ENCODE results near the gene TPRG1L.

TPRG1L gene

DNA sequence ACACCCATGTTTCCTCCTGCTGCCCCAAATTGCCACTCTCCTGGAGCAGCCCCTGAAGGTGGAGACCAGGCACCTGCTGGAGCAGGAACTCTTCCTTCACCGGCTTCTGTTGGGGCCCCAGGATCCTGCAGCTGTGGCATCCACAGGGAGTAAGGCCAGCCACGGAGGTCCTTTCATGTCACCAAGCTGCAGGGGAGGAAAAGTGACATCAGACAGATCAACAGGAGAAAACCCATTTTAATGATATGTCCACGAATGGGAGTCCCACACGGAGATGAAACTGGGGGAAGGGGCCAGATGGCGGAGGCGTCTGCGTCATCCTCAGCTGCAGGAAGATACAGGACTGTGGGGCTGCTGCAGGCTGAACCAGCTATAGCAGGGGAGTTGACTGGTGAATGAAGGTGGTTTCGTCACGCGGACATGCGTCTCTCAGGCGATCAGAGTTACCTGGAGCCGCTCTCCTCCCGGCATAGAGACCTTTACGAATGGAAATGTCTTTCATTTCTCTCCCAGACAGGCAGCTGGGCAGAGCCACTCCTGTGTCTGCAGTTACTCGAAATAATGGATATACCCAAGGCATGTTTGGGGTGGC lies 37.4 kb downstream of the TPRG1L start:
- no peak for DNase-seq (ENCODE audit: low read depth in 3 of 3, low spot score in 1 of 3)

DNA sequence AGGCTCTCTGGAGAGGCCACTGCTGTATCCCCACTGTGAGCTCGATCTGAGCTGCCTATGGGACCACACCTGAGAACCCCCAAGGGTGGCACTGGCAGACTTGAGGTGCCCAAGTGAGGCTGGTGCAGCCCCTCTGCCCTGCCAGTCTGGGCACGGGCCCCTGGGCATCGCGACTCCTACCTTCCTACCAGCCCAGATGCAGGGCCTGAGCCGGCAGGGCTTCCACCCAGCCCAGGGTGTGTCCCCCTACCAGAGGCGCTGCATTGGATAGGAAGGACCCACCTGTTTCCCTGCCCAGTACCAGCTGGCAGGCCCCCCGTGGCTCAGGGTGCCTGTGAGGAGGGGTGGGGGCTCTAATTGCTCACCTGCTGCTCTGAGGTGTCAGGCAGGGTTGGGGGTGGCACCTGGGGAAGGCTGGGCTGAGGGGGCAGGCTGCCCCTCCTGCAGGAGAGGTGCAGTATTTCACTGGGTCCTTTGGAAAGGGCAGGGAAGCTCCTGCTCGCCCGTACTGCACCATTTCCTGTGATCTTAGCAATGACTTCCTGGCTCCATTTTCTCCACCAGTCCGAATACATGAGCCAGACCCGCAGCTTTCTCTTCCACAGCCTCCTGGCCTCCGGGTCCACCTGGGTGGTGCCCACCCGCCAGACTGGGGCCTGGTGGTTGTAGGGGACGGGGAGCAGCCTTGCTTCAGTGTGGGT lies 39.3 kb downstream of the TPRG1L start:
- no peak for DNase-seq (ENCODE audit: low read depth in 3 of 3, low spot score in 1 of 3)

DNA sequence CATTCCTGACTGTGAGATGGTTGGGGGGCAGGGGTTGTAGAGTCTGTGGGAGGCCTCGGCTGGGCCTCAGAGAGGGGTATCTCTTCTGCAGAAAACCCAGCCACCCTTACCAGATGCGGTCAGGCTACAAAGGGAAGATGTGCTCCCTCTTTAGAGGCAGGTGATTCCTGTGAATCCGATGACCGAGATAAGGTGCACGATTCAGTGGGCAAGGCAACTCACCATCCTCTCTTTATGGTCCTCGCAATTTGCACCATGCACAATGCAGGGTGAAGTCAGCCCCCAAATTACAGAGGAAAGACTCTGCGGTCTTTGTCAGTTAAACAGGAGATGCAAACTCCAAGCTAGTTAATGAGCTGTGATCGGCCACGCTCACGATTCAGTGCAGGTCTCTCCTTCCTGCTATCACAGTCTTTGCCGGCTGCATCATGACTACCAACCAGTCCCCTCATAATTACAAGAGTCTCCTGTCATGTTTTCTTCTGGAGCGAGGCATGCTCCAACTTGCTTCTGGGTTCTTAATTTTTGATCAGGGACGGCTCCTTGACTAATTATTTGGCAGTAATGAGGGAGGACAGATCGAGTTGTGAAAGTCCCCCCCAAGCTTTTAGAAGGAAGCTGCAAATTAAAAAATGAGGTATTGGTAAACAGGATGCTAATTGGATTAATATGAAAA lies 40.0 kb downstream of the TPRG1L start:
- DNase-seq (ENCODE audit: low read depth in 3 of 3, low spot score in 1 of 3), result no peak

DNA sequence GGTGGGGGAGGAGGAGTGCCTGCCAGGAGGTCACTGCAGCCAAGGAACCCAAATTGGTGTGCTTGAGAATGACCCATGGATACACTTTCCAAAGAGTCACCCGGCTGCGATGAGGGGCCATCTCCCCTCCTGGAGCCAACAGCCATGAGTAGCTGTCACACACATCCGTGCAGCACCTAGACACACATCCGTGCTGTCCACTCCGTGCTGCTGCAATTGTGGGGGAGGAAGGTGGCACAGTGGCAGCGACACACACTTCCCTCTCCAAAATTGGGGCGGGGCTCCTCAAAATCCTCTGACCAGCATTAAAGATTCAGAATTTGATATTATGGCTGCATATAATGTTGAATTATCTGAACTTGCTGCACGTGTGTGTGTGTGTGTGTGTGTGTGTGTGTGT lies 43.3 kb downstream of the TPRG1L start:
- DNase-seq (ENCODE audit: low read depth in 3 of 3, low spot score in 1 of 3), result no peak

DNA sequence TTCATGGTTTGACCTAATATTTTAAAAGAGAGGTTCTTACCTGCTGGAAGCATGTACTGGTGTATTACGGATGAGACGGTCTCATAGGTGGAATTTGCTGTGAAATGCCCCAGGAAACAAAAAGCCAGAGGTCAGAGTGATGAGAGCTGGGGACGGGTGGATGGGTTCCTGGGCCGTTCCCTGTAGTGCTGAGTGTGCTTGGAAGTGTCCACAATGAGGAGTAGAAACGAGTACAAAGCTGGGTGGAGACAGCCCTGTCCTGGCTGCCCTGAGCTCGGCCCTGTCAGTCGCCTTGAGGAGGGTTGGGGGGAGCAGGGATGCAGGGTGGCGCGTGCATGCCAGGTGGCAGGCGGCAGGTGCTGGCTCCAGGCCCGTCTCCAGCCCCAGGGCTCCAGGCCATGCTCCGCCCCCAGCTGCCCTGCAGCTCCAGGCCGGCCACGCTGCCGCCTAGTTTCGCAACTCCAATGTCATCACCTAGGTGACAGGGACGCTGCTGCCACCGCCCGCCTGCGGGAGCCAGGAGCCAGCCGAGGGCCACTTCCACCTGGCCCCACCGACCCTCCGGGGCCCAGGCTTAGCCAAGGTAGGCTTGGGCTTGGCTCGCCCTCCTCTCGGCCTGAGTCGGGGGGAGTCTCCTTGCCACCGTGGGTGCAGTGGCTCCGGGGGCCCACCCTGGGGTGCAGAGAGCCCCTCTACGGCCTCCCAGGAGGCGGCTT lies 43.9 kb downstream of the TPRG1L start:
- DNase-seq (ENCODE audit: low read depth in 3 of 3, low spot score in 1 of 3), result no peak

DNA sequence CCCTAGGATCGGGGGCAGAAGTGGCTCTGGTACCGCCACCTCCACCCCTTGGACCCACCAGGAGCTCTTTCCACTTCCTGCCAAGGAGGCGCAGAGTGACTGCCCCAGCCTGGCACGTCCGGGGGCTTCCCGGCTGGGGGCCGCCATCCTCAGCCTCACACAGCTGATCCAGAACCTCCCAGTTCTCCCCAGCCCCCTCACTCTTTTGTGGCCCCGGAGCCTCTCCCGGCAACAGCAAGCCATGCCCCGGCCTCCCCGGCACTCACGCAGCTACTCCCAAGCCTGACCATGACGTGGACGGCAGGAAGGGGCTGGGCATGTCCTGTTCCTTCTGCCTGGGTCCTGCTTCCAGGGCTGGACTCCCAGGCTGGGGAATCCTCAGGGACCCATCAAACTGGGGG lies 44.6 kb downstream of the TPRG1L start:
- DNase-seq (ENCODE audit: low read depth in 3 of 3, low spot score in 1 of 3), result no peak

DNA sequence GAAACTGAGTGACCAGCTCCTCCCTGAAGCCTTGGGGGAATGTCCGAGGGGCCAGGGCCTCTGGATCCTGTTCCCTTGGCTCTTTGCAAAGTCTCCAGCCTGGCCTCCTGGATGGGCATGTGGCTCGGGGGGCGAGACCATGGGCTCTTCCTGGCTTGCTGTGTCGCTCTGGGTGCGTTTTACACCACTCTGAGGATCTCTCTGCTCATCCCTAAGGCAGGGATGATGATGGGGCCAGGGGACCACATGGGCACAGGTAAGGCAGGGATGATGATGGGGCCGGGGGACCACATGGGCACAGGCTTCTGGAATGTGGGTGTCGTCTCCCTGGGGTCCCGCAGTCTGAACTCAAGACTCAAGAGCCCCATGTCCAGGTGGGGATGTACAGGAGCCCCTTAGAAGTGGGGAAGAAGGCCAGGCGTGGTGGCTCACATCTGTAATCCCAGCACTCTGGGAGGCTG lies 45.2 kb downstream of the TPRG1L start:
- DNase-seq (ENCODE audit: low read depth in 3 of 3, low spot score in 1 of 3), result no peak

DNA sequence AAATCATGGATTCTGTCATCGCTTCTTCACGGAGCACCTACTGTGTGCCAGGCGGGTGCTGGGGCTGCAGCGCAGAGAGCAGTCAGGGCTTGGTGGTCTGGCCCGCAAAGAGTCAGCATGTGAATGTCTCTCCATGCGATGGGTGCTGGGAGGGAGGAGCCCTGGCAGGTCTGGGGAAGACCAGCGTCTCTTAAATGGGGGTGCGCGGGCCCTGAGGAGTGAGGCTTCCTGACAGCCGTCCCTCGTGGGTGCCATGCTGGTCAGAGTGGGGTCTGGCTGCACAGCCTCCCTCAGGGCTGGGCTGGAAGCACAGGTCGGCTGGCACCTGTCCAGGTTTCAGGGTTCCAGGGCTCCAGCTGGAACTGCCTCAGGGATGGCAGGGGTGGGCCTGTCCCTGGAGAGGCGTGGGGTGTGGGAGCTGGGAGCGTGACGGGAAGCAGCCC lies 46.0 kb downstream of the TPRG1L start:
- DNase-seq (ENCODE audit: low read depth in 3 of 3, low spot score in 1 of 3), result no peak

DNA sequence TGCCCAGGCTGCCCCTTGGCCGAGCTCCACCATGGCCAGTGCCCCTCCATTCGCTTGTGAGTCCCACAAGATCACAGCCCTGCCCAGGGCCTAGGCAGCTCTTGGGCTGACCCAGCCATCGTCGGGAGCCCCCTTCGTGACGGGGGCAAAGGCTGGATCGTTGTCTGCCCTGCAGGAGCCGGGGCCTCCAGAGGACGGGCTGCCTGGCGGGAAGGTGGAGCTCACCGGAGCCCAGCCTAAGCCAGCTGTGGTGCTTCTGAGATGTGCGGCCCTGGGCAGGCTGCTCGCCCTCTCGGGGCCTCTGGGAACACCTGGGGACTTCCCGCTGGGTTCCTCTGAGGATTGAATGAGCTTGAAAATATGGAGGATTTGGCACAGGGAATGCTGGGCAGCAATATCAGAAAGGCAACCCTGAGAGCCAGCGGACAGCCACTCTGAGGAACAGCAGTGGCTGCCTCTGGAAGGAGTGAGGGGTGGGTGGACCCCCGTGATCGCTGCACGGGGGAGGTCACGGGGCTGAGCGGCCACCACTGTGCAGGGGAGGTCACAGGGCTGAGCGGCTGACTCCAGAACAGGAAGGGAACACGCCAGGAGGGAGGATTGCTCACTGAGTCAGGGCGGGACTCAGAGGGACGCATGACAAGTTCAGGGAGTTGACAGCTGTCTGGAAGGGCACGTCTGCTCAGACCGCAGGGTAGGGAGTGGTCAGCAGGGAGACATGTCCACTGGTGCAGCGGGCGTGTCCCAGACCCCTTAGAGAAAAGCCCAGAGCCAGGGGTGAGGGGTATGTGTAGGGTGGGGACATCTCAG lies 46.8 kb downstream of the TPRG1L start:
- DNase-seq (ENCODE audit: low read depth in 3 of 3, low spot score in 1 of 3), result no peak

DNA sequence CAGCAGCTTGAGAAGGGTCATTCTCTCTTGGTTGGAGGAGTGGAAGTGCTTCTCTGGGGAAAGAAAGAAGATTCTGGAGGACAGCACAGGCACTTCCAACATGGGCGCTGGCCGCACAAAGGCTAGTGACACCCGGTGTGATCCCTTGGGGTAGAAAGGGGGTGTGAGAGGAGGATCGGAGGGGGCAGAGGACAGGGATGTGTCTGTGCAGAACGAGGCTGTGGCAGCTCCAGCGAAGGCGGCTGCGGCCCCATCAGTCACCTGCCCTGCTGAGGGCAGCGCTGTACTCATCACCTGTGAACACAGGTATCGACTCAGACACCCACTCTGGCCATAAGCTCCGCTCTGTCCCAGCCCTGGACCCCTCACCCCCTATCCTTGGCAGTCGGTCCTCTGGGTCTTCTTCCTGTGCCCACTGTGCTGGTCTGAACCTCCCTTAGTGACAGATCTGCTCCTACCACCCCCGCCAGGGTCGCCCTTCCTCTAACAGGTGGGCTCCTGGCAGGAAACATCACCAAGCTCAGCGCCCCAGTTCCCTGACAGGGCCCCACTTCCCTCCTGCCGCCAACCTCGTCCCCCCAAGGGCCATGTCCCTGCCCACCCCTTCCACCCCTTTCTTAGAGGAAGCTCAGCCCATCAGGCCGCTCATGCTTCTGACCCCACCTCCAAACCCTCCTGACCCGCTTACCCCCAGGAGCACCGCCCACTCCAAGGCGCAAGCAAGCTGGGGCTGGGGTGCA lies 47.6 kb downstream of the TPRG1L start:
- DNase-seq (ENCODE audit: low read depth in 3 of 3, low spot score in 1 of 3), result no peak

DNA sequence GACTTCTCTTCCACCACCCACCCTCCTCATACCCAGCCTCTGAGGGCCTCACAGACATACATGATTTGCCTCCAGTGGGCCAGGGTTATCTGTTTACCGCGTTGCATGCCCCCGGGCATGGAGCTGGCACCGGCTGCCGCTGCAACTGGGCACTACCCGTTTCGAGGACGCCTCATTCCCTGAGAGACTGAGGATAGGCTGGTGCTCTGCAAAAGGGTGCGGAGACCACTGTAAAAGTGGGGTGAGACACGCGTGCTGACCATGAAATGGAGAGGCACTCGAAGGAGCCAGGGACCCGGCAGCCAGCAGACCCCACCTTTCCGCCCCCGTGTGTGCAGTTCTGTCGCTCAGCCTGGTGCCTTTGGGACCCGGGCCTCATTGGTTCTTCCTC lies 48.2 kb downstream of the TPRG1L start:
- DNase-seq (ENCODE audit: low read depth in 3 of 3, low spot score in 1 of 3), result no peak

DNA sequence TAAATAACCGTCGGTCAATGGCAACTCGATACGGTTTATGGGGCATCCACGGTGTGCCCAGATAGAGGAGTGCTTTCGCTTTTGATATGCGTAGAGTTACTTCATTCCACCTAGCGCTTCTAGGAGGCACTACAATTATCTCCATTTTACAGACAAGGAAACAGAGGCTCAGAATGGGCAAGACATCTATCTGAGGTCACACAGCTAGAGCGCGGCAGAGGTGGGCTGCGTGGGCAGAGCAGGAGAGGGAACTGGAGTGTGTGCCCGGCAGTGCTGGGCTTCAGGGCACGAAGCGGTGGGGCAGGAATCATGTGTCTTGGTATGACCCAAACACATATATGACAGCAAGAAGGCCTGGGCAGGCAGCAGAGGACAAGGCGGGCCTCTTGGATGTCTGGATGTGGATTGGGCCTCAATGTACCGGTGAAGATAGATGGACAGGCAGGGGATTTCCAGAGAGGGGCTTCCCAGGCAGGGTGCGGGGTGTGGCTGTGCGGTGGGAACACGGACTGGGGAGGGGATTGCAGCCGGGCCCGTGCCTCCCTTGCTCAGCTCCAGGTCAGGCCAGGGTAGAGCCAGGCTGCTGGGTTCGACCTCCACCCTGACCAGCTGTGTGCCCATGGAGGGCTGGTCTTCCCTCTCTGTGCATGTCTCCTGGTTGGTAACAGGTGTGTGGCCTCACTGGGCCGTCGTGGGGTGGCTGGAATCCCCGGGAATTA lies 48.7 kb downstream of the TPRG1L start:
- no peak for DNase-seq (ENCODE audit: low read depth in 3 of 3, low spot score in 1 of 3)

DNA sequence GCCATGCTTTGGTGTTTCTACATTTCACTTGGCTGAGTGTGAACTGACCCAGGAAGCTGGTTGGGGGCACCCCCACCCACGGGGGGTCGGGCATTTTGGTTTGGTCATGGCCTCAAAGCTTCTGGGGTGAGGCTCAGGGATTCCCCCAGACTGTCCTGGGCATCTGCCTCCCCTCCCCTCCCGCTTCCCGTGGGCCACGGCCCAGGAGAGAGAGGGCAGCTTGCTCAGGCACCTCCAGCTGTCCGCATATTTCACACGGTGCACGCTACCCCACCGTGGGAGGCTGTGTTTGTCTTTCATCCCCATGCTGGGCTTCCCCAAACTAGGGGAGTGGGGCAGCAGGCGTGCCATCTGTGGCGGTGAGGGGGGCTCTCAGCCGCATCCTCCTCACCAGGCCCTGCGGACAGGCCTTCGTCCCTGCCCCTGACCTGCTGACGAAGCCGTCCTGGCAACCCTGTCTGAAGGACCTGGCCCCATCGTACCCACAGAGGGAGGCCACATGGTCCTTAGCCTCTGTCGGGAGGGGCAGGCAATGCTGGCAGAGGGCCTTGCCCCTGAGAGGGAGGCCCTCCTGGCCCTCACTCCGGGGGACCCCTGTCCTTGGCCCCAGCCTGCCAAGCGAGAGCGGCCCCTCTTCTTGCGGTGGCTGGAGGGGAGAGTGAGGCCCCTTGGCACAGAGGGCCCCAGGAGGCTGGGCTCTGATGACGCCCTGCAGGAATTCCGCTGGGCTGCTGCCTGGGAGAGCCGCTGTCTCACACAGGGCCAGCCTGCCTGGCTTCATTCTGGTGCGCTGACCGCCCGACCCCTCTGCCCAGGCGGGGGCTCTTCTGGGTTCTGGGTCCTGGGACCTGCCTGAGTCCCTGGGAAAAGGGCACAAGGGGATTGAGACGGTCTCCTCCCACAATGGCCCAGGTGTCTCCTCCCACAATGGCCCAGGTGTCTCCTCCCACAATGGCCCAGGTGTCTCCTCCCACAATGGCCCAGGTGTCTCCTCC lies 49.6 kb downstream of the TPRG1L start:
- no peak for DNase-seq (ENCODE audit: low read depth in 3 of 3, low spot score in 1 of 3)

DNA sequence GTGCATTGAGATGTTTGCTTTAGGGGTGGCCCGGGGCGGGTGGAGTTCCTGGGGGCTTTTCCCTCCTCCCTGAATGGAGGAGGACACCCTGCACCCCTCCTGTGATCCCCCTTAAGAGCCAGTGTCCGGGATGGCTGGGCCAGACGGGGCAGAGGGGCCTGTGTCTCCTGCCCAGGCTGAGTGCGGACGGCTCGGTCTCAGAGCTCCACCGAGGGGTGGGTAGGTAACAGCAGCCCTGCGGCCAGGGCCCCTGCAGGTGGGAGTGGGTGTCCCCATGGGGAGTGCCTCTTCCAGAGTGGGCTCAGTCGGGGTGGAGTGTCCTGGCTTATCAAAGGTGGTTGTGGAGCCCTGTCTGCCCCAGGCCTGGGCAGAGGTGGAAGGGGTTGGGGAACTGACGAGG lies 50.6 kb downstream of the TPRG1L start:
- DNase-seq (ENCODE audit: low read depth in 3 of 3, low spot score in 1 of 3), result no peak

DNA sequence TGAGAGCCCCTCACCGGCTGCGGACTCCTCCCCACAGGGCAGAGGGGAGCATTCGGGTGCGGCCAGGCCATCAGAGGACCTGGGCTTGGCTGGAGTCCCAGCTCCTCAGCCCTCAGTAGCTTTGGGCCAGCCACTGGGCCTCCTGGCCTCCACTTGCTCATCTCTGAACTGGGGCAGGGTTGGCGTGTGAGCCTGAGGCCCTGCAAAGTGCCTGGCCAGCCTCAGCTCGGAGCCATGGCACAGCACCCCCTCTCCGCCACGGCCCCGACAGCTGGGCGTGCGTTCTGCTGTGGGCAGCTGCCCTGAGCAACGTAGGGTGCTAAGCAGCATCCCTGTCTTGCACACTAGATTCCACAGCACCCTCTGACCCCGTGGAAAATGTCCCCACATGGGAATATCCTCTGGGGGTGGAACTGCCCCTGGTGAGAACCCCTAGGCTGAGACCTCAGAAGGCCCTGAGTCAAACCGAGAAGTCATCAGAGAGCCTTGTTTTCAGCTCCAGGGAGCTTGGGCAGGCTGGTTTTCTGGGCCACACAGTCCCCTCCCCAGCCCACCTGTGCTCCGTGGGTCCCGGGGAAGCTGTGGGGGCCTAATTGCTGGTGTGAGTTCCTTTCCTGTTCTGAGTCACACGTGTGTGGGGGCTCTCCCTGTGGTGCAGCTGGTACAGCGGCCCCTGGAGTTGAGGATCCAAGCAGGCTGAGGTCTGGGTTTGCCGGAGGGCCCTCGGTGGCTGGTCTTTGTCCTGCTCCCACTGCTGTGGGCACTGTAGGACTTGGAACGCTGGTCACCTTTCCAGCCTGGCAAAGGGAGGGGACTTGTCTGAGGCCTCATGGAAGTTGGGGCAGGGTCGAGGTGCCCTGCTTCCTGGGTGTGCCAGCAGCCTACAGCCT lies 52.0 kb downstream of the TPRG1L start:
- no peak for DNase-seq (ENCODE audit: low read depth in 3 of 3, low spot score in 1 of 3)

DNA sequence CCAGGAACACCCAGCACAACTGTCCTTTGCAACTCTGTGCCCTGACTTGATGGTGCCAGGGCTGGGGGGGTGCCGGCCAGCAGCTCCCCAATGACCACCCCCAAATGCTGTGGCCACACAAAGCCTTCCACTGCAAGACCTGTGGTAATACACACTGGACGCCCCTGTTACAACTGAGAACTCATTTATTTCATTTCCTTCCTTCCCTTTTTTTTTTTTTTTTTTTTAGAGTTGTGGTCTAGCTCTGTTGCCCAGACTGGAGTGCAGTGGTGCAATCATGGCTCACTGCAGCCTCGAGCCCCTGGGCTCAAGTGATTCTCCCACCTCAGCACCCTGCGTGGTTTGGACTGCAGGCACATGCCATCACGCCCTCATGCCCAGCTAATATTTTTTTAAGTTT lies 52.7 kb downstream of the TPRG1L start:
- DNase-seq (ENCODE audit: low read depth in 3 of 3, low spot score in 1 of 3), result no peak

DNA sequence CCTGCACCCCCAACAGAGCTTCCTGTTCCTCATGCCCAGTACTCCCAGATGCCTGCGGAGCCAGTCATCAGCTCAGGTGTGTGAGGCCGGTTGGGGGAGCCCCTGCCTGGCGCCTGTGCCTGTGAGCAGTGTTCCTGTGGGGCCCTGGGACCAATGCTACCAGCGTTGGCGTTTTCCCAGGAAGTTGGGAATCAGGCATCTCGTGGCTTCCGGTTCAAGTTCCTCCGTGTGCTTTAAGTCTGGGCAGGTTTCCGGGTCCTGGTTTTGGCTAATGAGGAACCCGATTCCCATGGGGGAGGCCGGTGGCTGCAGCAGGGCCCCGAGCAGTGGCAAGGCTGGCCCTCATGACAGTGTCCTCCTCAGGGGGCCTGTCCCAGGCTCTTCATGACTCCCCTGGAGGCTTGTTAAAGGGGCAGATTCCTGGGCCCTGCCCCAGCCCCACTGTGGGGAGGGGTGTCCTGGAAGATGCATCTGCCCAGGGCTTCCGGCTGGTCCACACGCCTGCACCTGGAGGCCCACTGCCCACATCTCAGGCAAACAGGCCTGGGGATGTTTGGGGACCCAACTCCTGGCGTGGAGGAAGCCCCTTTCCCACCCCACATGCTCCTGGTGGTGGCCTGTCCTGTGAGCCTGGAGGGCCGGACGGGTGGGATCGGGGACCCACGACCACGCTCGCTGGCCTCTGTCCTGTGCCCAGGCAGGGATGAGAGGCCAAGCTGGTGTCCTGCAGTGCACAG lies 53.7 kb downstream of the TPRG1L start:
- DNase-seq (ENCODE audit: low read depth in 3 of 3, low spot score in 1 of 3), result no peak

Data from stimulated activated CD4-positive, alpha-beta T cell treated with anti-CD3 and anti-CD28 coated beads, TNF-alpha, amount 100 ng/mL, for 1 hour (primary cell).